Uterus (tissue), 4 donors: ENCODE results near the gene FGF16. TPM values are rescaled to one million over a fixed set of nuclear protein-coding genes. Genes with fewer than 3 reads are reported as not detected.
"Not testable (repeated sequence)": the region's sequence is repeated elsewhere in the genome, so short reads cannot be mapped to it uniquely, and the experiment has no call there.

Source experiments
- DNase-seq, 2 donors: peaks; one replicate each; pipeline ENCODE4 v3.0.0-alpha.2; 2019 to 2020
- H3K27ac ChIP-seq, 2 donors: fragments of 200-600 bp; sonication (generic); 1 replicate in 1 of 2; 2 replicates in 1 of 2; pipeline ENCODE4 v1.5.1; 2016 to 2018
- H3K27me3 ChIP-seq, 2 donors: fragments of 200-600 bp; sonication (generic); one replicate each; pipeline ENCODE4 v1.5.1; 2018 to 2019; ENCODE audit warnings: control low read depth in 1 of 2
- H3K36me3 ChIP-seq, 2 donors: fragments of 200-600 bp; sonication (generic); one replicate each; pipeline ENCODE4 v1.5.1; 2019; ENCODE audit warnings: control low read depth in 1 of 2
- H3K4me1 ChIP-seq, 2 donors: fragments of 200-600 bp; sonication (generic); one replicate each; pipeline ENCODE4 v1.5.1; 2018 to 2019; ENCODE audit warnings: control low read depth in 1 of 2
- H3K4me3 ChIP-seq, 2 donors: fragments of 200-600 bp; sonication (generic); 1 replicate in 1 of 2; 2 replicates in 1 of 2; pipeline ENCODE4 v1.5.1; 2018 to 2019; ENCODE audit warnings: mild to moderate bottlenecking in 1 of 2
- H3K9me3 ChIP-seq, 2 donors: fragments of 200-600 bp; sonication (generic); one replicate each; pipeline ENCODE4 v1.5.1; 2019; ENCODE audit warnings: control low read depth in 1 of 2
- CTCF ChIP-seq, 4 experiments: fragments of 200-600 bp in 2 of 4; fragments of 450-650 bp in 2 of 4; sonication (generic) in 2 of 4; IDR thresholded peaks; one replicate each; pipeline ENCODE4 v1.5.1; 2016 to 2019; ENCODE audit warnings: antibody characterized with exemption in 4 of 4, mild to moderate bottlenecking in 2 of 4, moderate library complexity in 1 of 4
- POLR2A ChIP-seq, 2 donors: fragments of 450-650 bp; IDR thresholded peaks; one replicate each; pipeline ENCODE4 v1.6.1; 2016; ENCODE audit warnings: antibody characterized with exemption in 2 of 2, mild to moderate bottlenecking in 1 of 2, moderate library complexity in 1 of 2
- intact Hi-C: fragments of 100-400 bp; cut with DNase I; formaldehyde crosslinking; loops from one replicate; pipeline ENCODE4 v1.15.1; 2023; ENCODE audit warnings: low total_unique reads
- total RNA-seq, 4 donors: library from RNA; depleted of rRNA in 3 of 4; stranded (reverse); fragments of >200 nt in 3 of 4; gene quantifications; one replicate each; pipeline versions ENCODE4 v1.1.0 to v1.2.4, GENCODE V29; 2014 to 2023
- donor health status: DM: yes; HTN: yes; CAD: no.

The FGF16 gene
- total RNA-seq, 4 donors from 2014 or later: 1.0 to 1.2 TPM; not detected in 2

GRCh38 chrX:77493677-77494553 is 46.7 kb downstream of the FGF16 start:
- Histone ChIP-seq H3K27ac (no peak overlapping the region), H3K4me3 (no peak overlapping the region), H3K4me1 (no peaks in the 10 kb centered on the region), H3K36me3 (no peaks in the 10 kb centered on the region), H3K9me3 (no peaks in the 10 kb centered on the region), H3K27me3 (no peaks in the 10 kb centered on the region)
- no peak for TF ChIP-seq POLR2A (IDR thresholded peaks at IDR 0.05)
- TF ChIP-seq CTCF (IDR thresholded peaks at IDR 0.05): no peak
- intact Hi-C loops: no loop called here
- no peak for DNase-seq

- H3K4me1 ChIP-seq, H3K9me3 ChIP-seq, H3K36me3 ChIP-seq, intact Hi-C loops, H3K27me3 ChIP-seq, H3K27ac ChIP-seq, DNase-seq, H3K4me3 ChIP-seq: not testable (repeated sequence)
Observed at GRCh38 chrX:77500164-77500563, 53.0 kb downstream of the FGF16 start.

- Histone ChIP-seq H3K4me3 (no peak overlapping the region), H3K27me3 (no peaks in the 10 kb centered on the region), H3K9me3 (no peaks in the 10 kb centered on the region), H3K36me3 (peaks cover 0 to 3% of the 10 kb centered on the region in 2 donors), H3K4me1 (peaks cover 0 to 3% of the 10 kb centered on the region in 2 donors), H3K27ac (no peak overlapping the region)
- no peak for DNase-seq
- TF ChIP-seq CTCF (IDR thresholded peaks at IDR 0.05): no peak
- no peak for TF ChIP-seq POLR2A (IDR thresholded peaks at IDR 0.05)
- intact Hi-C loops: no loop called here
Observed at GRCh38 chrX:77502951-77503525, 55.8 kb downstream of the FGF16 start.

- H3K27me3 ChIP-seq: no peaks in the 10 kb centered on the region
- peaks cover 0 to 3% of the 10 kb centered on the region in 2 donors for H3K4me1 ChIP-seq
- intact Hi-C loops: no loop called here
- H3K9me3 ChIP-seq: no peaks in the 10 kb centered on the region
- DNase-seq: no peak
- H3K36me3 ChIP-seq: peaks cover 0 to 3% of the 10 kb centered on the region in 2 donors
- no peak overlapping the region for H3K27ac ChIP-seq
- no peak for TF ChIP-seq POLR2A (IDR thresholded peaks at IDR 0.05)
- TF ChIP-seq CTCF (IDR thresholded peaks at IDR 0.05): no peak
- no peak overlapping the region for H3K4me3 ChIP-seq
Observed at GRCh38 chrX:77505227-77505626, 58.0 kb downstream of the FGF16 start.
